ENCODE measurements around the gene SLC39A11.
"Not testable (repeated sequence)": the region's sequence is repeated elsewhere in the genome, so short reads cannot be mapped to it uniquely, and the experiment has no call there.

The SLC39A11 gene

DNA sequence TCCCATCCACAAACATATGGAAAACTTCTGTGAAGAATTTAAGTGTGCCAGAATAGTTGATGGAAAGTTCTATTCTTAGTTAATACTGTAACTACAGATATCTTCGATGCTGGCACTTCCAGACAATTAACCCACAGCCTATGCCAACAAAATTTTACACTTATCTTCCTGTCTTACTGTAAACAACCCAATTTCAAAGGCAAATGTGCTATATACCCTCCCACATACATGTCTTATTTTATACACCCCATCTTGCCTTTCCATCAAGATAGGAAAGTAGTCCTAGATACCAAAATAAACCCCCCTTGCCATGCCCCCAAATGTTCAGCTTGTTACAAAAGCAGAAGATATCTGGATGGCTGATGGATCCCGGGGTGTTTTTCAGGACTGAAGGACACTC lies 306.3 kb downstream of the SLC39A11 start:
- DNase-seq (ENCODE audit: low spot score), result no peak

GRCh38 chr17:72782985-72783701 lies 309.3 kb downstream of the SLC39A11 start:
- DNase-seq (ENCODE audit: low spot score), result no peak

DNA sequence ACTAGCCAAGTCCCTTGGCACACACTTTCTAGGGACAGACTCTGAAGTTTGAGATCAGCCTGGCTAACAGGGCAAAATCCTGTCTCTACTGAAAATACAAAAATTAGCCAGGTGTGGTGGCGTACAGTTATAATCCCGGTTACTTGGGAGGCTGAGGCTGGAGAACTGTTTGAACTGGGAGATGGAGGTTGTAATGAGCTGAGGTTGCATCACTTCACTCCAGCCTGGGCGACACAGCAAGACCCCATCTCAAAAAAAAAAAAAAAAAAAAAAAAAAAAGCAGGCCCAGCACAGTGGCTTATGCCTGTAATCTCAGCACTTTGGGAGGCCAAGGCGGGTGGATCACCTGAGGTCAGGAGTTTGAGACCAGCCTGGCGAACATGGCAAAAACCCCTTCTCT lies 310.1 kb downstream of the SLC39A11 start:
- DNase-seq (ENCODE audit: low spot score), result not testable (repeated sequence)

DNA sequence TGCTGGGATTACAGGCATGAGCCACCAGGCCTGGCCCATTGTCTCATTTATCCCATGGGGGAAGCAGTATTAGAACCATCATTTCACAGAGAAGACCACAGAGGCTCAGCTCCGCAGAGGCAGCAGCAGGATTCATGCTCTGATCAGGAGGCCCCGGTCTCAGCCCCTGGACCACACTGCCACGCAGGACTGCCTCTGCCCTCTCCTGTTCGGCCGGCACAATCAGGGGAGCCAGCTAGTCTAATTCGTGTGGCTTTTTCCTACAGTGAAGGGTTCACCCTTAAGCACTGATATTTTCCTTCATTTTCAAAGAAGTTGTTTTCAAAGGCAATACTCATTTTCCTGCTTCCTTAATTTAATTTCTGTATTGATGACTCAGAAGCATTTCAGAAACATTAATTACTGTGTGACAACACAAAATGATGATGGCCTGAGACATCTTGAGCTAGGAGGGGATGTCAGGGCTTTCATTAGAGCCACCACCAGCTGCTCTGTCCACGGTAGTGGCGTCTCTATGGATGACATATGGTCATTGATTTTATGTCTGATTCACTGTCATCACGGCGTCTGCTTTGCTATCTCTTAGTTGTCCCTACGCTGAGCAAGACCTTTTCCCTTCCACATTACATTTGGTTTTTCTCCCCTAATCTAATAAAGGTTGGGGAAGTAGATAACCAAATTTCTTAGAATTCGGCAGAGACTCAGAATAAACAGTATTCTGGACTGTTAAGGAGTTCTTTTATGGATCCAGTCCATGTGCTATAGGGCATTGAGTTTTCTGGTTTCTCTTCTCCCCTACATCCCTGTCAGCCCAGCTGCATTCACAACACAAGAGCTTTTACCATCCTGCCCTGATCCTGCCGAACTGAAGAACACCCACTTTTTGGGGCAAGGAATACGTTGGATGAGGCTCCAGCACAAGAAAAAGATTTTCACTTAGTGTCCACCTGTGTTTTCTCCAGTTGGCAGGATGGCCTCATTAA lies 314.0 kb downstream of the SLC39A11 start:
- DNase-seq (ENCODE audit: low spot score), result no peak

DNA sequence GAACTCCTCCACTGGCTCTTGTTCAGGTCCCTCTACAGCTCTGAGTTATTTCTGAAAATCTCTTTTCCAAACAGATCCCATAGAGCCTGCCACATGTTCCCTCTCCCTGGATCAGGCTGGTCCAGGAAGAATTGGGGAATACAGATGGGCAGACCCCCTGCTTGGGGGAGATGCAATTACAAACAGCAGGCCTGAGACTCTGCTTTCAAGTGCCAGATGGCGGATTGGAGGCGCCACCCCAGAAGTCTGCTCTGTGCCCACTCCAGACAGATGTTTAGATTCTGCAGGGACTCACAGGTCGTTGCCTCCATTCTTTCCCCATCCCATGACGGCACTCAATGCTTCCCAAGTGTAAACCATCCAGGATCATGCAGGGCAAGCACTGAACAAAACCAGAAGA lies 316.6 kb downstream of the SLC39A11 start:
- no peak for DNase-seq (ENCODE audit: low spot score)

DNA sequence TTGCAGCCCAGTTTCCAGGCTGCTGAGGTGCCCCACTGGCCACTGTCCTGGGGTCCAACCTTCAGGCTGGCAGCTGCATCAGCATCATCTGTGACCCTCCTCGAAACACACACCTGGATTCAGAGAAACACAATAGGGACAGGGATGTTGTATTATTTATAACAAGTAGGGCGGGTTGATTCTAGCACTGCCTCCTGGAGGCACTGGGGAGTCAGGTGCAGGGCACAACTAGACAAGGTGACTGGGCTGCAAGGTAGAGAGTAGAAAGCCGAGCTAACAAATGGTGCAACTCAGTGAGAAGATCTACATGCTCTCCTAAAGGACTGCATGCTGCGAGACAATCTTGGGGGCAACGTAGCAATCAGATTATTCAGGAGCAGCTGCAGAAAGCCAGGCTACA lies 317.3 kb downstream of the SLC39A11 start:
- no peak for DNase-seq (ENCODE audit: low spot score)

DNA sequence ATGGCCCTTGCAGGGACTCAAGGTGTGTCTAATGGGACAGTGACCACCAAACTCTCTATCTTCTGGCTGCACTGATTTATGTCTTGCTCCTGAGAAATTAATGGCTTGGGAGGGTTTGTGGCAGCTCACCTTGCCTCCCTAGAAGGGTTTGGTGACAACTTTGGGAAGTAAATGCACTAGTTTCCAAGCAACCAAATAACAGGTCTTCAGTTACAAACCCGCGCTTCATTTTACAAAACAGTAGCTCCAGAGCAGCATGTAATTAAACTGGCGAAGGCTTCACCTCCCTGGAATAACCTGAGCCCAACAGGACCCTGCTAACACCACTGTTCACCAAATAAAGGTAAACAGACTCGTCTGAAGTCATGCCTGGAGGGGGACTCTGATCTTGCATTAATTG lies 318.3 kb downstream of the SLC39A11 start:
- DNase-seq (ENCODE audit: low spot score), result no peak

- DNase-seq (ENCODE audit: low spot score), result not testable (repeated sequence)
Observed at GRCh38 chr17:72773225-72773624, 319.3 kb downstream of the SLC39A11 start.

- no peak for DNase-seq (ENCODE audit: low spot score)
Observed at GRCh38 chr17:72772331-72772821, 320.1 kb downstream of the SLC39A11 start.

DNA sequence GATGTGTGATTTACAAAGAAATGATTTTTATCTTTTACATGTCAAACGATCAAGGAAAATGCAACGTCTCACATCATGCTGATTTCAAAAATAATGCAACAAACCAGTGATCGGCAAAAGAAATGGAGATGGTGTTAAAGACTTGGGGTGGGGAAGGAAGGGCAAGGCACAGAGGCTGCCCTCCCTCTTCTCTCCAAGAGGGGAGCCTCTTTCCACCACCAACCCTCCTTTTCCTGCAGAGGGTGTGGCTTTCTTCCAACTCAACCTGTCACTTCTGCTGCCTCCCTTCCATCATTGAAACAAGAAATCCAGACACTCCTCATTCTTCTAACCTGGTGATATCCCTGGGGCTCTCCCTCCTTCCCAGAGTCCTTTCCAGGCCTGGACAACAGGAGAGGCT lies 320.8 kb downstream of the SLC39A11 start:
- no peak for DNase-seq (ENCODE audit: low spot score)

DNA sequence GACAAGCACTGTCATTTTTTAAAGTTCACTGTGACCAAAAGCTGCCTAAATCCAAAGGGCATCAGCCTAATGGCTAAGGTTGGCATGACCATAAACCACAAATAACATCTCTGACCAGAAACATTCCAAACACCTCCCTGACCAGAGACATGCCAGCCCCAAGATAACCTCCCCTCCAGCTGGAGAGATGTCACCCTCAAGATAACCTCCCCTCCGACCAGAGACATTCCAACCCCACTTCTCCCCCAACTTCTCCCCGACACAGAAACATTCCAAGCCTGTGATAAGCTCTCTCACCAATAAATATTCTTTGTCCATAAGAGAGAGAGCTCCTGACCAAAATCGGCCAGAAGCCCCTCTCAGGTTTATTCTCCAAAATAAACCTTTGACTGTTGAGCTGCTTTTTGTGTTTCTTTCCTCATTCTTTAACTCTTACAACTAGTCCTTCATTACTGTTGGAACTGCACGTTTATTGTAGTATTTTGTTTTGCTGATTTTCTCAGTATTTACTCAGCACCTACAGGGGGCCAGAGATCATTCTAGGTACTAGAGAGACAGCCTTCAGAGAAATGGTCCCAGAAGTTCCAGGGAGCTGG lies 325.6 kb downstream of the SLC39A11 start:
- DNase-seq (ENCODE audit: low spot score), result no peak

DNA sequence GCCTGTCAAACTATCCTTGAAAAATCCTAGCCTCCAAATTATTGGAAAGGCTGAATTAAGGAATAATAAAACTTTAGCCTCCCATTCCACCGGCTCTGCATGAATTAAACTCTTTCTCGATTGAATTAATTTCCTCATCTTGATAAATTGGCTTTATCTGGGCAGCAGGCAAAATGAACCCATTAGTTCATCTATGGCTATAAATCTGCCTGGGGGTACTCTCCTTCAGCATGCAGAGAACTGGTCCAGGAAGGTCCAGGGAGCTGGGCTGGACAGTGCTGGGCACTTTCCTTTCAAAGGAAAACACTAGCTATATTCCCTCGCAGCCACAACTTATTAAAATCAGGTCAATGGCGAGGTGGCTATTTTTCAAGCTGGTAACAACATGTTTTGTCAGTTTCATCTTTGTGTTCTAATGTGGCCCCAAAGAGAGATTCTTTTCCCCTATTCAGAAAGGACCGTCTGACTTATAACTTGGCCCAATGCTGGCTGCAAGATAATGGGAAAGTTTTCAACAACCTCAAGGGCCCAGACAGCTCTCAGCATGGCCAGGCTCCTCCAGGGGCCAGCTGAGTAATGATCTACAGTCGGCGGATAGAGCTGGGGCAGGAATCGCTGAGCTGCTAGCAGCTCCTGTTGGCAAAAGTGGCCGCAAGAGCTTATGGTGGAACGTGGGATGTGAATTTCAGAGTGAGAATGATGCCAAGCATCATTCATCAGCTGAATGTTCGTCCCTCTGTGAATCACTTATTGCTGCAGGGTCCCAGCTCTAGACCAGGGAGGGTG lies 326.9 kb downstream of the SLC39A11 start:
- DNase-seq (ENCODE audit: low spot score), result no peak

GRCh38 chr17:72764632-72765041 lies 327.9 kb downstream of the SLC39A11 start:
- no peak for DNase-seq (ENCODE audit: low spot score)

- no peak for DNase-seq (ENCODE audit: low spot score)
Observed at GRCh38 chr17:72763981-72764380, 328.5 kb downstream of the SLC39A11 start.

- not testable (repeated sequence) for DNase-seq (ENCODE audit: low spot score)
Observed at GRCh38 chr17:72761893-72762575, 330.5 kb downstream of the SLC39A11 start.

DNA sequence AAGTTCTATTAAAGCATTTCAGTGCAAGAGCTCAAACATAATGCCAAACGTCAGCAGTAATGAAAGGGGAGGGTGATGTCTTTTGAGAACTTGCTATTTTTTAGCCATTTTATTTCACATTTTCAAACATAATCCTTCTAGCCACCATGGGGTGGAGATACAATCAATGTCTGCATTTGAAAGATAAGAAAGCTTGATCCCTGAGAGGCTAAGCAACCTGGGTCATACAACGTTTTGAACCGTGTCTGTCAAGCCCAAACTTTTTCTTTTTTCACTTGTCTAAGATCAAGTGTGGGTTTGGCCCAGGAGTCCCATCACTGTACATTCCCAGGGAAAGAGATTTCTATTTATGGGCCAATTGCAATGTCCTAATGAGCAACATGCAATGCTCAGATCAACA lies 331.1 kb downstream of the SLC39A11 start:
- no peak for DNase-seq (ENCODE audit: low spot score)

GRCh38 chr17:72760368-72760767 lies 332.1 kb downstream of the SLC39A11 start:
- no peak for DNase-seq (ENCODE audit: low spot score)

DNA sequence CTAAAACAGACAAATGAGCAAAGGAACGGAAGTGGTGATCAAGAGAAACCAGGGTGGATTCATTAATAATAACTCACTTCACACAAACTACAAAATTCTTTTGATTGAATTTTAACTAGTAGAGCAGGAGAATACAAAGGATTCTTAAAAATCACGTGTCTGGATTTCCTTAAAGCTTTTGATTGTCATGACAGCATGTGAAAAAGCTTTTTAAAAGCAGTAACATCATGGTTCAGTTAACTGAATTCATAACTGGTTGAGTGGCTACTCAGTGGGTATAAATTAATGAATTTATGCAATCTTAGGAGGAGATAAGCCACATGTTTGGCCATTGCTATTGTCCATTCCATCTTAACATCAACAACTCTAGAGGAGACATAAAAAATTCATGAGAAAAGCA lies 333.2 kb downstream of the SLC39A11 start:
- no peak for DNase-seq (ENCODE audit: low spot score)

DNA sequence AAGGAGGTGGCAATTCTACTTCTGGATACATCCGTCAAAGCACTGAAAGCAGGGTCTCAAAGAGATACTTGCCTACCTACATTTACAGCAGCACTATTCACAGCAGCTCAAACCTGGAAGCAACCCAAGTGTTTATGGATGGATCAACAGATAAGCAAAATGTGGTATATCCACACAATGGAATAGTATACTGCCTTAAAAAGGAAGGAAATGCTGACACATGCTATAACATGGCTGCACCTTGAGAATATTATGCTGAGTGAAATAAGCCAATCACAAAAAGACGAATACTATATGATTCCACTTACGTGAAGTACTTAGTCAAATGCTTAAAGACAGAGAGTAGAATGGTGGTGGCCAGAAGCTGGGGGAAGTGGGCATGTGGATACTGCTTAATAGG lies 336.2 kb downstream of the SLC39A11 start:
- DNase-seq (ENCODE audit: low spot score), result no peak

- DNase-seq (ENCODE audit: low spot score), result no peak
Observed at GRCh38 chr17:72754513-72754912, 338.0 kb downstream of the SLC39A11 start.

DNA sequence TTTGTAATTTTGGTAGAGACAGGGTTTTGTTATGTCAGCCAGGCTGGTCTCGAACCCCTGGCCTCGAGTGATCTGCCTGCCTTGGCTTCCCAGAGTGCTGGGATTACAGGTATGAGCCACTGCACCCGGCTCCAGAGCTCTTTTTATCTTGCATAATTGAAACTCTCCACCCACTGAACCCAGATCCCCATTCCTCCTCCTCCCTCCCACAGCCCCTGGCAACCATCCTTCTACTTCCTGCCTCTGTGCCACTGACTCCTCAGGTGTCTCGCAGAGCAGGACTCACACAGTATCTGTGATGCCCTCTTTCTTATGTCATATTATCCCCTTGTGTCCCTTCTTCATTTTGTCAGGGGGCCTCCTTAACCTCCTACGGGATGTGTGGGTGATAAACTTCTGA lies 340.7 kb downstream of the SLC39A11 start:
- DNase-seq (ENCODE audit: low spot score), result peak; percentile 76
